Coronary artery (tissue), 2 donors: ENCODE data around the gene LARP4B.

Experiments
- DNase-seq: peaks from one replicate; pipeline ENCODE4 v3.0.0-alpha.2; 2017; ENCODE audit warnings: low spot score
- H3K27ac ChIP-seq, 2 donors: fragments of 200-600 bp; sonication (generic); one replicate each; pipeline ENCODE4 v1.5.1; 2016 to 2019
- H3K4me3 ChIP-seq: fragments of 200-600 bp; sonication (generic); 2 replicates; pipeline ENCODE4 v1.5.1; 2016; ENCODE audit warnings: mild to moderate bottlenecking, moderate library complexity
- TF ChIP-seq, protein P1 (sequence below): fragments of 200-600 bp; sonication (generic); IDR thresholded peaks from one replicate; pipeline ENCODE4 v1.5.1; 2019; ENCODE audit warnings: antibody characterized with exemption

The LARP4B gene

DNA sequence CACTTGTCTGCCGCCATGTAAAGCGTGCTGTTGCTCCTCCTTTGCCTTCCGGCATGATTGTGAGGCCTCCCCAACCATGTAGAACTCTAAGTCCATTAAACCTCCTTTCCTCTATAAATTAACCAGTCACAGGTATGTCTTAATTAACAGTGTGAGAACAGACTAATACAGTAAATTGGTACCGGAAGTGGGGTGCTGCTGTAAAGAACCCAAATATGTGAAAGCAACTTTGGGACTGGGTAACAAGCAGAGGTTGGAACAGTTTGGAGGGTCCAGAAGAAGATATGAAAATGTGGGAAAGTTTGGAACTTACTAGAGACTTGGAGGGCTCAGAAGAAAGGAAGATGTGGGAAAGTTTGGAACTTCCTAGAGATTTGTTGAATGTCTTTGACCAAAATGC, 135.3 kb downstream of the LARP4B start:
- no peak overlapping the region for H3K4me3 ChIP-seq
- DNase-seq, result no peak
- TF ChIP-seq, protein P1, sequence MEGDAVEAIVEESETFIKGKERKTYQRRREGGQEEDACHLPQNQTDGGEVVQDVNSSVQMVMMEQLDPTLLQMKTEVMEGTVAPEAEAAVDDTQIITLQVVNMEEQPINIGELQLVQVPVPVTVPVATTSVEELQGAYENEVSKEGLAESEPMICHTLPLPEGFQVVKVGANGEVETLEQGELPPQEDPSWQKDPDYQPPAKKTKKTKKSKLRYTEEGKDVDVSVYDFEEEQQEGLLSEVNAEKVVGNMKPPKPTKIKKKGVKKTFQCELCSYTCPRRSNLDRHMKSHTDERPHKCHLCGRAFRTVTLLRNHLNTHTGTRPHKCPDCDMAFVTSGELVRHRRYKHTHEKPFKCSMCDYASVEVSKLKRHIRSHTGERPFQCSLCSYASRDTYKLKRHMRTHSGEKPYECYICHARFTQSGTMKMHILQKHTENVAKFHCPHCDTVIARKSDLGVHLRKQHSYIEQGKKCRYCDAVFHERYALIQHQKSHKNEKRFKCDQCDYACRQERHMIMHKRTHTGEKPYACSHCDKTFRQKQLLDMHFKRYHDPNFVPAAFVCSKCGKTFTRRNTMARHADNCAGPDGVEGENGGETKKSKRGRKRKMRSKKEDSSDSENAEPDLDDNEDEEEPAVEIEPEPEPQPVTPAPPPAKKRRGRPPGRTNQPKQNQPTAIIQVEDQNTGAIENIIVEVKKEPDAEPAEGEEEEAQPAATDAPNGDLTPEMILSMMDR, result no peak
- H3K27ac ChIP-seq, result no peak overlapping the region

DNA sequence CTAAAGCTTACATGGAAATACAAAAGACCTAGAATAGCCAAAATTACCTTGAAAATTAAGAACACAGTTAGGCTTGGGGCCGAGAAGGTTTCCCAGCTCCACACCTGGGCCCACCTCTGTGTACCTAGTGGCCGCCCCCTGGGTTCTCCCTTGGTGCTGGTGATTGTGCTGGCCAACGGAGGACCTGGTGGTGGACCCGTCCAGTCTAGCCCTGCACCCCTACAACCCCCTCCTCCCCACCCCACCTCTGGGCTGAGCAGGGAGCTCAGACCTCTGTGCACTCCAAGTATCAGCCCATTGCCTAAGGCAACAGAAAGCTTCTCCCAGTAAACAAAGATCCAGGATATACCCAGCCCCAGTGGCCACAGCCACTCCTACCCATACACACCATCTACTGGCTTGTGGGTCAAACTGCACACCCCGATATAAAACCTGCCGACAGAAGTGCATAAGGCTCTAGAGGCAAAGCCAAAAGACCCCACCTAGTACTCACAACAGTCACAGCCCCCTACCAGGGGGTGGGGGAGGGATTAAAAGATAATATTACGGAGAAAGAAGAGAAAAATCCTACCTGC, 137.0 kb downstream of the LARP4B start:
- Histone ChIP-seq H3K4me3 (no peak overlapping the region), H3K27ac (no peak overlapping the region)
- peak; percentile 46 for DNase-seq
- TF ChIP-seq, protein P1, result no peak

DNA sequence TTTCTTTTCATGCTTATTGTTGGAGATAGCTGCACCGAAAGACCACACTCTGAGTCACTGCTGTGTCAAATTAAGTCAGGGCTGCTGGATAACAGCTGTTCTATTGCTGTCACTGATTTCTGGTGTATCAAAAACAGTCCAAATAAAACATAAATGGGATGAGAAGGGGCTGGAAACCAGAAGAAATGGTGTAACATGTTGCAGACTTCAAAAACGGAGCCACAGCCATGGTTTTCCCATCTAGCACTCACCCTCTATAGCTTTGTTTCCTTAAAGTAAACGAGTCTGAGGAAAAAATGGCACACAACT, 138.8 kb downstream of the LARP4B start:
- TF ChIP-seq, protein P1, result no peak
- Histone ChIP-seq H3K27ac (no peak overlapping the region), H3K4me3 (no peak overlapping the region)
- no peak for DNase-seq

DNA sequence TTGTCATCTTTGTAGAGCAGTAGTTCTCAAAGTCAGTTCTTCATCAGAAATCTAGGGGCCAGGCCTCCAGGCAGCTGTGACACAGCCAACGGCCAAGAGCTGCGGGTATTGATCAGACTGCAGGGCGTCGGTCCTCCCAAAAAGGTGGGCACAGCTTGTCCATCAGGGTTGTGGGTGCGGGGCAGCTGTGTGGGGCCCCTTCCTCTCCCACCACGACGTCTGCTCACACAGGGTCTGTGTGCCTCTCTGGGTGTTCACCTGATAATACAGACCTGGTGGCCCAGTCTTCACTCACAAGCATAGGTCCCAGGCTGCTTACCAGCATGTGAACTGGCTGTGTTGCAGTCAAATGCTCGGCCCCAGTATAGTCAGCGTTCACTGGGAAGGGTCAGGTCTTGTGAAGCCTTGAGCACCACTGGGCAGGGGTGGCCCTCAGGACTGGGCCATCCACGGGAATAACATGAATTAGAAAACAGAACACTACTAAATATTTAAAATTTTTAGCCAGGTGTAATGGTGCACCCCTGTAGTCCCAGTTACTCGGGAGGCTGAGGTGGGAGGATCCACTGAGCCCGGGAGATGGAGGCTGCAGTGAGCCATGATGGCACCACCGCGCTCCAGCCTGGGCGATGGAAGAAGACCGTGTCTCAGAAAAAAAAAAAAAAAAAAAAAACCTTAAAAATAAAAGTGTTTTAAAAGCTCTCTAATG, 139.3 kb downstream of the LARP4B start:
- Histone ChIP-seq H3K4me3 (no peak overlapping the region), H3K27ac (no peak overlapping the region)
- DNase-seq, result peak; percentile 65
- TF ChIP-seq, protein P1, result no peak

DNA sequence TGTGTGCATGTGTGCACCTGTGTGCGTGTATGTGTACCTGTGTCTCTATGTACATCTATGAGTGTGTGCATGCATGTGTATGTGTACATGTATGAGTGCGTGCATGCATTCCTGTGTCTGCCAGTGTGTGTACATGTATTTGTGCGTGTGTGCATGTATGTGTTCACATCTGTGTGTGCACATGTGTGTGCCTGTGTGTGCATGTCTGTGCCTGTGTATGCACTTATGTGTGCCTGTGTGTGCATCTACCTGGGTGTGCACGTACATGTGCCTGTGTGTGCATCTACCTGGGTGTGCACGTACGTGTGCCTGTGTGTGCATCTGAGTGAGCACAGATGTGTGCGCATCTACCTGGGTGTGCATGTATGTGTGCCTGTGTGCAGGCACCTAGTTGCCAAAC, 139.9 kb downstream of the LARP4B start:
- no peak overlapping the region for H3K4me3 ChIP-seq
- no peak for DNase-seq
- no peak overlapping the region for H3K27ac ChIP-seq
- TF ChIP-seq, protein P1, result no peak

DNA sequence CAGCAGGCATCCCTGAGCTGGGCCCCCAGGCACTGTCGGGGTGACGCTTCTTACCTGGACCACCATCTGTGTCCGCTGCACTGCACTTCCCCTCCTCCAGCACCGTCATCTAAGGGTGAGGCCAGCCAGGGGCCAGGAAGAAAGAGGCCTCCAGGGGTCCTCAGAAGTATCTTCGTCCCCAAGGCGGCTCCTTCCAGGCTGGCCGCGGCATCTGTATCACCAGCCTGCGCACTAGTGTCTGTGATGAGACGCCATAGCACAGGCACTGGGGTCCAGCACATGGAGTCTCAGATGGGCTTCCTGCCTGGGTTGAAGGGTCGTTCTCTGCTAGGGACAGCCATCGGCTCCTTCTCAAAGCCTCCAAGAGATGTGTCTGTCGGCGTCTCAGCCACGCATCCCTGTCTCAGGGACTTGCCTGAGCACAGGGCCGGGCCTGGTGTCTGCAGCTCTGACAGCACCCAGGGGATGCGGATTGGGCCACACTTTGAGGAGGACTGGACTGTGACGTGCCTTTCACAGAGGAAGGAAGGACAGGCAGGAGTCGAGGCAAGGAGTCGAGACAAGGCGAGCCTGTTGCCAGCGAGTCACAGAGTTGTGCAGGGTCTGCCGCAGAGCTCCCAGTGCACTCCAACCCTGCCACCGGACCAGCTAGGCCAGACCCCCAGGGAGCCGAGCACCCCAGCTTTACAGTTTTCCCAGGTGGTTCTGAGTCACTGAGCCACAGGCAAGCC, 140.5 kb downstream of the LARP4B start:
- DNase-seq, result peak; percentile 64
- Histone ChIP-seq H3K4me3 (no peak overlapping the region), H3K27ac (no peak overlapping the region)
- TF ChIP-seq, protein P1, result no peak
